ENCODE data around the gene RAB2B.
"Not testable (repeated sequence)": the region's sequence is repeated elsewhere in the genome, so short reads cannot be mapped to it uniquely, and the experiment has no call there.

The RAB2B gene

DNA sequence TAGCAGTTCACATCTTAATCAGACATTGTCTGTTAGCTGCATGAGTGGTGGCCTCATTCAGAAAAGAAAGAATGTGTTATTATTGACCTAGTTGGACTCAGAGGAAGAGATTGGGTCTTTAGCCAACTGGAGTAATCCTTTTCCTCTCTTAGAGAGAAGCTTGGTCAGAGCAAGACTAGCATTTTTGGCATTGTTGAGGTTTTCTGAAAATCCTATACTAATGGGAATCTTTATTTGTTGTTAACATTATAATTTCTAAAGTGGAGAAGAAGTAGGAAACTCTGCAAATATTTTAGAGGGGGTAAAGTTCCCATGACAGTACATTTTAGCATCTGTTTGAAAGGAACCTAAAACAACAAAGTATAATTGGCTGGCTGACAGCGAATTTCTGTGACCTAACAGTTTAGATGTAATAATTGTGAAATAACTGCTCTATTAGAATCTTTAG lies 9.9 kb upstream of the RAB2B start:
- no peak for DNase-seq

DNA sequence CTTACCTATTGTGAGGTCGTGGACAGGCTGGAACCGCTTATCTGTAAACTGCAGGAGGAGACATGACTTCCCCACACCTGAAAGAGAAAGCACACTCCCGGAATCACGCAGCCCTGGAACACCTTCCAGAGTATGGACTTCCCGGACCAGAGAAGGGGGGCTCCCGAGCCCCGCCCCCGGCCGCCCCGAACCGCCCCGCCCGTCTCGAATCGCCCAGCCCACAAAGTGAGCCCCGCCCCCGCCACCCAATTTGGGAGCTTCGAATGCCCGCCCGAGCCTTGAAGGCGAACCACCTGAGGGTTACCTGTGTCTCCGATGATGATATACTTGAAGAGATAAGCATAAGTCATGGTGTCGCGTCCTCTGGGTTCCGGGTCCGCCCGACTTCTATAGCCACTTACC lies 235 bp downstream of the RAB2B start:
- DNase-seq, result no peak

DNA sequence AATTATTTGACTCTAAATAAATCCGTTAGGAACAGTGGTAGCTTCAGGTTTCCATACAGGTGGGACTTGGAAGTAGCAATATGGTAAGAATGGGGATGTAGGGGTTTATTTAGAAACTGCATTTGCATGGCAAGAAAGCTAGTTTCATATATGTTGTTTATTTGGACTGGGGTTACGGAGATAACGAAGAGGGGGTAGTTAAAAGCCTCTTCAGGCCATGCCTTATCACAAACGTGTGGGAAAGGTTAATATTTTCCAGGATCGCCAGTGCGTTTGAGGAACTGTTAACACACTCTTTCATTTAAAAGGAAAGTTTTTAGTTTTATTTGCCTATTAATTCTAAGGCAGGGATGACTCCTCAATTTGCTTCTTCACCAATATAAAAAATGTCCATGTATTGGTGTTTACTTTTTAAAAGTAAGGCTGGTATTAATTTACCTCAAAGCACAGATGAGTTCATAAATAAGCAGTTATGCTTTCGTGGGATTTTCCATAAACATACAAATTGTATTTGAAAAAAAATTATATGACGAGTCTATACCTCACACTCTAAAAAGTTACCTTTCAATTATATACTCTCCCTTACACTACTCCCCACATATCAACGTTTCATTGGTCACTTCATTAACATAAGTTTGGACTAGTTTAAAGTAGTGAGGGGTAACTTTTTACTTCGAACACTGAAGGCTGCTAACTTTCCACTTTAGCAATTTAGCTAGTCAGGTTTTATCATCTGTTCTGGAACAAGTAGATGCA lies 814 bp downstream of the RAB2B start:
- DNase-seq, result no peak

DNA sequence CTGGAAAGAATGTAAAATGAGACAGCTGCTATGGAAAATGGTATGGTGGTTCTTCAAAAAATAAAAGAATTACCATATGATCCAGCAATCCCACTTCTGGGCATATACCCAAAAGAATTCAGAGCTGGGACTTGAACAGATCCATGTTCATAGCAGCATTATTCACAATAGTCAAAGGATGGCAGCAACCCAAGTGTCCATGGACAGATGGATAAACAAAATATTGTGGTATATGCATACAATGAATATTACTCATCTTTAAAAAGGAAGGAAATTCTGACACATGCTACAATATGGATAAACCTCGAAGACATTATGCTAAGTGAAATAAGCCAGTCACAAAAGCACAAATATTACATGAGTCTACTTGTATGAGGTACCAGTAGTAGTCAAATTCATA lies 9.1 kb downstream of the RAB2B start:
- no peak for DNase-seq

DNA sequence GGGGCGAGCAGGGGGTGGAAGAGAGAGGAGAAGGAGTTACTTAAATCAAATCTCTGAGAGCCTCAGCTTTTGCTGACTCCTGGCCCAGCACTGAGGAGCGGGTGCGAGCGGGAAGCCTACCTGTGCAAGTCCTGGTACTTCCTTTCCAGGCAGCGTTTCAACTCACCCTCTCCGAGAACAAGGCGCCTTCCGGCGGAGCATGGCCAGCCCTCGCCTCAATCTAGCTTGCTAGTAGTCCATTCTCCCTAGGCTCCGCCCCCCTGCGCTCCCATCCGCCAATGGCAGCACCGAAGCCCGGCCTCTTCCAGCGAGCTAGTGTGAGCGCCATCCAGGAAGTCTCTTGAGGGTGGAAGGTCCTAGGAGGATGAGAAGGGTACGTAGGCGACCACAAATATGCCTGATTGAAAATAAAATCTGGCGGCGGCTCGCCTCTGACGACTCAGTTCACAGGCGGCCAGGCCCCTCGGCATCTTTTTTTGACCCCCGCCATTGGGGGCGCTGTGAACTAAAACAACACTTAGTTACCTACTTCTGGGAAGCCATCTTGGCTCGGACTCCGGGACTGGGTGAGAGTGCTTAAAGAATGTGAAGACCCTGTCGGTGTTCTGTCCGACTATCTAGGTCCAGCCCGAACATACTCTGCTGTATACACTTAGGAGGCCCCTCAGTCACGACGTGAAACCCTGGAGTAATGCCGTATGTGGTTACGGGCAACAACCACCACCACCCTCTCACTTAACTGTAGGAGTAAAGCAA lies 20.7 kb downstream of the RAB2B start, which contains the start of gene CHD8:
CHD8 (minus strand) TSS at position 212 of the 756 bp plus-strand sequence. CDS start 24,480 bp downstream, outside the sequence.
- DNase-seq, result peak; percentile 100

DNA sequence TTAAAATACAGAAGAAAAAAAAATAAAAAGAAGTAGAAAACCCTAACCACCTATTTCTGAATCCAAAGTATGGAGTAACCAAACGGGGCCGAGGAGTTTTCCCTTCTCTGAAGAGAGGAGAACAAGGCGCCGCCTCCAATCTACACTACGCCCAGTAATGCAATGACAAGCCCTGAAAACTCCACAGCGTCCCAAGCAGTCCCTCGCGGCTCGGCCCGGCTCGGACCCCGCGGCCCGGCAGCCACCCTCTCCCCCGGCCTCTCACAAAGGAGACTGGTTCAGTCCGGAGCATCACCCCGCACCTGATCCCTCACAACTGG lies 21.2 kb downstream of the RAB2B start:
- DNase-seq, result peak; percentile 48

DNA sequence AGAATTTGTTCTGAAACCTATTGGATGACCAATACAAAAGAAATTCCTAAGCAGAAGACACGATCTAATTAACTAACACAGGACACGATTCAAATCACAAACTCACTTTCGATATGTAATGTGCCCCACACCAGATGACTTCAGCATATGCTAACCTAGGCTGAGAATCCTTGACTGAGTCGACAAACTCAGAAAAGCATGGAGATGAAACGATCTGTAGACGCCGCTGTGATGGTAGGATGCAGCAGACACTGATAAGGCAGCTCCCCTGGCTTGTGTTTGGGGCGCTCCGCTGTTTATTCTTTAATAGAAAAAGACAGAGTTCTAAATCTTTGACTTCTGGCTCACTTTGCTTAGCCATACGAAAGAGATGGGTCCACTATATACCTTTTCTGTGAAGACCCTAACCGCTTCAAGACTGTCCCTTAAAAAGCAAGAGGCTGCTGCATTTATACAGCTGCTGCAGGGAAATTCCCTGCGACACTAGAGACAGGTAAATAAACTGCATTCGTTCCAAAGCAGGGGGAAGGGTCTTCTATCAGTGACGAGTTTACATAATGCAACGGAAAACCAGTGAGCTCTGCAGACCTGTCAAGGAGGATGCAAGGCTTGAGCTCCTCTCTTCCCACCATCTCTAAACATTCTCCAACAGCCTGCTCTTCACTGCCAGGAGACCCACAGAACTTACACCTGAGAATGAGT lies 21.8 kb downstream of the RAB2B start:
- no peak for DNase-seq

DNA sequence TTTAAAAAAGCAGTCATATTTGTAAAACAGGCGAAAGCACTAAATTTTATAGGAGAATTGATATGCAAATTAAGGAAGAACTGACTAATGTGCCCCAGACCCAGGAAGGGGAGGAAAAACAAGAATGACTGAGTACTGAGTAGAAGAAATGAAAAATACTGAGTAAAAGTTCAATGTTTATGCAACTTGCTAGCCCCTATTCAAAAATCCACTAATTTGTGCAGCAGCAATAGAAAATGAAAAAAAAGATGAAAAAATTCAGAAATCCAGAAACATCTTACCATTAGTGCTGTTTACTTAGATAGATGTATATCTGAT lies 26.9 kb downstream of the RAB2B start:
- DNase-seq, result no peak

DNA sequence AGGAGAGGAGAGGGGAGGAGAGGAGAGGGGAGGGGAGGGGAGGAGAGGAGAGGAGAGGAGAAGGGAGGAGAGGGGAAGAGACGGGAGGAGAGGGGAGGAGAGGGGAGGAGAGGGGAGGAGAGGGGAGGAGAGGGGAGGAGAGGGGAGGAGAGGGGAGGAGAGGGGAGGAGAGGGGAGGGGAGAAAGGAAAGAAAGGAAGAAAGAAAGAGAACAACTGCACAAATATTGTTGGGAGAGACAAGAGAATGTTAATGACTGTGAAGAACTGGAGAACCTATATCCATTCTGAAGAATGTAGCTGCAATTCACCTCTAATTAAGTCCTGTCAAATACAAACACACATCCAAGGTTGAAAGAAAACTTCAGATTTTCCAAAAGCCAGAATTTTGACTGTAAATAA lies 34.1 kb downstream of the RAB2B start:
- not testable (repeated sequence) for DNase-seq

DNA sequence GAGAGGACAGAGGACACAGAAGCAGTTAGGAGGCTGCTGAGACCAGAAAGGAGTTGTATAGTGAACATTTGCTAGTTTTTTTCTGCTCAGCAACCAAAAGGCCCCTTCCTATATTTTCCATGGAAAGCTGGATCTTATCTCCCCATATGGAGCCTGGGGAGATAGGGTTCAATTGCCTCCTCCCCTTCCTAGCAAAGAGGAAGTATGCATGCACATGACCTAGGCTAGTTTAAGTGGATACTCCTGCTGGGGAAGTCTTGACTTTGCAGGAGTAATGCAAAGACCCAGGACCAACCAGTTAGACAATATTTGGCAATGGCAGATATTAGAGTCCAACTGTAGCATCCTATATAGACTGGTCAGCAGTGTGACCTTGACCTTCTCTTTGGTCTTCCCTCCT lies 35.9 kb downstream of the RAB2B start:
- DNase-seq, result no peak

DNA sequence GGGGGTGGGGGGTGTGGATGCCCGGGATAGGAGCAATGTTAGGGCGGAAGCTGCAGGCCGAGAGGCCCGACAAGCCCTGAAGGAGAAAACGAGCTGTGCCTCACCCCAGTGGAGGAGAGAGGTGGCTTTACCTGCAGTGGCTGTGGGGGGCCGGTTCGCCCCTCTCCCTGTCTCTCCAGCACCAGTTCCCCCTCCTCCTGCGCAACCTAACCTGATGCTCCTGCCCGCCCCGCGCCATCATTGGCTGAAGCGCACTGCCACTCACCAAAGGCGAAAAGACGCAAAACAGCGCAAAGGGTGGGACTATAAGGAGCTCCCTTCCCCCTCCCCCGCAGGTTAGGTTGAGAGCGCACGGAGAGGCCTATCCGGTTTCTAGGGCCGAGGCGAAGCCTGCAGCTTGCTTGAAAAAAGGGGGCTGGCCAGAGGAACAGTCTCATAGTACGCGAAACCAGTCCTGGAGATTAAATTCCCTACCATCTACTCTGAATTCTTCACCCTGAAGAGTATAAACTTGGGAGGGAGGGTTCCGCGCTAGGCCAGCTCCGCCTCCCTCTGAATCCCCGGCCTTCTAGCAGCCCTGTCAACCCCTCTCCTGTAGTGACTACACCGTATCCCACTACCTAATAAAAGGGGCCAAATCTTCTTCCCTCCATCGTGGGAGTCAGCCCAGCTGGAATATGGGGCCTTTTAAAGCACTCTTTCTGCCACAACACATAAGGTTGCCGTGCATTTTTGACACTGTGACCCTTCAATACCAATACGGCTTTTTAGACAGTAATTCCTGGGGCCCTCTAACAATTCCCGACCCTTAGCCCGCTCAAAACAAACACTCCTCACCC lies 39.5 kb downstream of the RAB2B start:
- DNase-seq, result peak; percentile 100

DNA sequence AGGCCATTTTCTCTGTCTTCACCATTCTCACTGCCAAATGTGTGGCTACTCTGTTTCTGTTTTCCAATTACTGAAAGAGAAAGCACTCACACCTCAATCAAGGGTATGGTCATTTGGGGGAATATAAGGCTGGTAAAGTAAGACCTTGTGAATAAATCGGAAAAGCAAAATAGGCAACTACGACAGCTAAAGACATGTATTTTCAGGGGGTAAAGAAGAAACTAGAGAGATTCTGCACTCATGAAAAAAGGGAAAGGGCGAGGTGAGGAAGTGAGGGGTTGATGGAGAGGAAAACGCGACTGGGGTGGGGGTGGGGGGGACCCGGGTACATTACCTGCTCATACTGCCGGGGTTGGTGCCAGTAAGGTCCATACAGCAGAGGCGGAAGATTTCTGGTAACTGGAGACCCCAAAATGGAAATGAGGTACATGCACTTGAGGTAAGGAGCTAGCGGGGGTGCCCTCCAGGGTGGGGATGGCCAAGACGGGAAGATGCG lies 40.1 kb downstream of the RAB2B start:
- DNase-seq, result no peak

DNA sequence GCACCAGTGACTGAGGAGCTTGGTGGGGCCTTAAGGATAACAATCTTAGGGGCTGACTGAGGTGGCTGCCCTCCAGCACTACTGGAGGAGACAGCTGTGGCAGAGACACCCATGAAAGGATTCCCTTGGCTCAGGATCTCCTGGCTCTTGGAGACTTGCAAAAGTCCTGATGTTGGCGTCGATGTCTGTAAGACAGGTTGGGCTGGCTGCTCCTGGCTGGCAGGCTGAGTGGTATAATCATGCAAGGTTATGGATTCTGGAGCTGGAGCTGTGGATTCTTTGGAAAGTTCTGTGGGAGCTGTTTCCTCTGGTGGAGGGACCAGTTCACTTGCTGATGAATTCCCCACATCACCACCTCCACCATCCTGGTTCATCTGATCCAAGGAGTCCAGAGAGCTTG lies 45.6 kb downstream of the RAB2B start:
- DNase-seq, result no peak

DNA sequence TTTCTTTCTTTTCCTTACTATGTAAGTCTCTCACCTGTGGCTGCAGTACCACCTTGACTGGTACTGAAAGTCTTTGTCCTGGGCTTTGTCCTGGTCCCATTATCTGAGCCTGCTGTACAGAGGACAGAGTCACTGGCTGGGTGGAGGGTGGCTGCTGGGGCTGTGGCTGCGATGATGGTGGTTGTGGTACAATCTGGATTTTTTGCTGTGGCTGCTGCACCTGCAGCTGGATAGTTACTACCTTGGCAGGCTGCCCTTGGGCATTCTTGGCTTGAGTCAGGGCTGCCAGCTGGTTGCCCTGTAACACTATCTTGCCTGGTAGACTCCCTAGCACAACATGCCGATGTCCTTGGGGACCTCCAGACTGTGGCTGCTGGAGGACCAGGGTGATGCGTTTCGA lies 47.8 kb downstream of the RAB2B start:
- peak; percentile 100 for DNase-seq

DNA sequence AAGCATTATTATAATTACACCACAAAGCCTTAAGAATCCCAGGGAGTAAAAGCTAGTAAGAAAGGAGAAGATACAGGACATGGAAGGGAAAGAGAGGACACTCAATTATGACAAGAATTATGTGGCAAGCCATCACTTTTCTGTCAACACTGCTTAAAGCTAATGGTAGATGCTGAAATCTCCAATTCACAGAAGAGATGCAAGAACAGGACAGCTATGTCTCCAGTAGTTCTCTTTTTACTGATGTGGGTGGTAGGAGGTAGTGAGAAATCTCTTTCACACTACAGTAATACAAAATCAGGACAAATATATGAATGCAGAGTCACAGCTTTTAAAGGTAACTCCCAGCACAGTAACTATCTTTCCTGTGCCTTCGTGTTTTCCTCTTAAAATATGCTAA lies 50.1 kb downstream of the RAB2B start:
- DNase-seq, result no peak

DNA sequence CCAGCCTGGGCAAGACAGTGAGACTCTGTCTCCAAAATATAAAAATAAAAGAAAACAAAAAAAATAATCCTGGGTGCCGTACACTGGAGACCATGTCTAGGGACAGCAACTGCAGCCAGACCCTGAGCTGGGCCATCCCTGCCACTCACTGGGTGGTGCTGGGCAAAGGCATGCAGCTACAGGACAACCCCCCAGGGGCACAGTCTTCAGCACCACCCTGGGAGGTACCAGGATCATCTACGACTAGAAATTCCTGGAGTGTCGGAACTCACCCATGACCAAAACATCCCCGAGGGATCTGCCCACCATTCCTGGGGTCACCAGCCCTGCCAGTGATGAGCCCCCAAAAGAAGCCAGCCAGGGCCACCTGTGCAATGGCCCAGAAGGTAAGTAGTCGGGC lies 57.2 kb downstream of the RAB2B start:
- DNase-seq, result no peak

DNA sequence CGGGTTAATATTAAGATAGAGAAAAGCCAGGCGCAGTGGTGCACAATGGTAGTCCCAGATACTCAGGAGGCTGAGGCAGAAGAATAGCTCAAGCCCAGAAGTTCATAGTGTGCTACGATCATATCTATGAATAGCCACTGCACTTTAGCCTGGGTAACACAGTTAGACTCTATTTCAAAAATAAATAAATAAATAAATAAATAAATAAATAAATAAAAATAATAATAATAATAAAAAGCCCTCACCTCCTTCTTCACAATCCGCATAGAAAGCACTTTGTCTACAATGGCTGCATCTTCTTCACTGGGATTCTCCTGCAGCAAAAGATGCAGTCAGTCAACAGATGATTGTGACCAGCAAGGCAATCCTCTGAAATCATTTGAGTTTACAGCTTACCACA lies 61.4 kb downstream of the RAB2B start:
- no peak for DNase-seq

DNA sequence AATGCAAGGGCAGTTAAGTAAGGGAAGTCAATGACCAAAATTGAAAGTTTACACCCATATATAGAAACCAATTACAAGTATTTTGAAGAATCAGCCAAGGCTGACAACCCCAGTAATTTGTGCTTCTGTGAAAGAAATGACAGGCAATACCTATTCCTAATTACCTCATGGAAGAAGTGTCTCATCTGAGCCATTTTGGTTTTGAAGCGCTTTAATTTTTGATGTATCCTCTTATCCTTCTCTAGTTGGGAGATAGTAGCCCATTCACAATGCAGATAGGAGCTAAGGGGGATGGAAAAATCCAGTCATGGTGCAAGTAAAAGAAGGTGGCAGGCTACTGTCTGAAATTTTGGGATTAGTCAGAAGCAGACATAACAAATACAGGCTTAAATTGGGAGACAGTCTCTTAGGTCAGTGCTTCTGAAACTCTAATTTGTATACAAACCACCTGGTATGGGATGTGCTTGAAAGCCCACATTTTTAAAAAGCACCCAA lies 62.6 kb downstream of the RAB2B start:
- DNase-seq, result no peak
